PFSK-1 (cell line): Measurements from ENCODE around the gene IGF2R.

Source experiments
- POLR2AphosphoS5 ChIP-seq: IDR thresholded peaks from 2 replicates; pipeline ENCODE4 v1.6.1; 2012; ENCODE audit warnings: low read depth, mild to moderate bottlenecking, control low read depth, low read length, moderate library complexity
- SIN3A ChIP-seq: IDR thresholded peaks from 2 replicates; pipeline ENCODE4 v1.6.1; 2012; ENCODE audit warnings: mild to moderate bottlenecking, low read length, moderate library complexity, borderline replicate concordance; ENCODE audit not compliant: insufficient read depth
- TAF1 ChIP-seq: IDR thresholded peaks from 2 replicates; pipeline ENCODE4 v1.6.1; 2012; ENCODE audit warnings: low read length, control low read depth, borderline replicate concordance; ENCODE audit not compliant: insufficient read depth
- TF ChIP-seq, protein P1 (sequence below), 2 experiments: IDR thresholded peaks; 2 replicates each; pipeline versions ENCODE4 v1.6.1 to v1.8.0; 2011 to 2012; ENCODE audit warnings: low read depth in 2 of 2, low read length in 2 of 2, control low read depth in 1 of 2, inconsistent platforms in 1 of 2, mild to moderate bottlenecking in 1 of 2, moderate library complexity in 1 of 2; ENCODE audit not compliant: insufficient read depth in 1 of 2

- TF ChIP-seq POLR2AphosphoS5 (no peak), TAF1 (no peak), SIN3A (no peak)
- TF ChIP-seq, protein P1, sequence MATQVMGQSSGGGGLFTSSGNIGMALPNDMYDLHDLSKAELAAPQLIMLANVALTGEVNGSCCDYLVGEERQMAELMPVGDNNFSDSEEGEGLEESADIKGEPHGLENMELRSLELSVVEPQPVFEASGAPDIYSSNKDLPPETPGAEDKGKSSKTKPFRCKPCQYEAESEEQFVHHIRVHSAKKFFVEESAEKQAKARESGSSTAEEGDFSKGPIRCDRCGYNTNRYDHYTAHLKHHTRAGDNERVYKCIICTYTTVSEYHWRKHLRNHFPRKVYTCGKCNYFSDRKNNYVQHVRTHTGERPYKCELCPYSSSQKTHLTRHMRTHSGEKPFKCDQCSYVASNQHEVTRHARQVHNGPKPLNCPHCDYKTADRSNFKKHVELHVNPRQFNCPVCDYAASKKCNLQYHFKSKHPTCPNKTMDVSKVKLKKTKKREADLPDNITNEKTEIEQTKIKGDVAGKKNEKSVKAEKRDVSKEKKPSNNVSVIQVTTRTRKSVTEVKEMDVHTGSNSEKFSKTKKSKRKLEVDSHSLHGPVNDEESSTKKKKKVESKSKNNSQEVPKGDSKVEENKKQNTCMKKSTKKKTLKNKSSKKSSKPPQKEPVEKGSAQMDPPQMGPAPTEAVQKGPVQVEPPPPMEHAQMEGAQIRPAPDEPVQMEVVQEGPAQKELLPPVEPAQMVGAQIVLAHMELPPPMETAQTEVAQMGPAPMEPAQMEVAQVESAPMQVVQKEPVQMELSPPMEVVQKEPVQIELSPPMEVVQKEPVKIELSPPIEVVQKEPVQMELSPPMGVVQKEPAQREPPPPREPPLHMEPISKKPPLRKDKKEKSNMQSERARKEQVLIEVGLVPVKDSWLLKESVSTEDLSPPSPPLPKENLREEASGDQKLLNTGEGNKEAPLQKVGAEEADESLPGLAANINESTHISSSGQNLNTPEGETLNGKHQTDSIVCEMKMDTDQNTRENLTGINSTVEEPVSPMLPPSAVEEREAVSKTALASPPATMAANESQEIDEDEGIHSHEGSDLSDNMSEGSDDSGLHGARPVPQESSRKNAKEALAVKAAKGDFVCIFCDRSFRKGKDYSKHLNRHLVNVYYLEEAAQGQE (IDR thresholded peaks at IDR 0.05; ENCODE audit: insufficient read depth in 1 of 2, low read depth in 2 of 2, low read length in 2 of 2), result no peak
These were observed 67.9 kb downstream of the IGF2R start for GRCh38 chr6:160036790-160037206.
